ENCODE results near the gene KIR2DL4.
"Not testable (repeated sequence)": the region's sequence is repeated elsewhere in the genome, so short reads cannot be mapped to it uniquely, and the experiment has no call there.

The KIR2DL4 gene

DNA sequence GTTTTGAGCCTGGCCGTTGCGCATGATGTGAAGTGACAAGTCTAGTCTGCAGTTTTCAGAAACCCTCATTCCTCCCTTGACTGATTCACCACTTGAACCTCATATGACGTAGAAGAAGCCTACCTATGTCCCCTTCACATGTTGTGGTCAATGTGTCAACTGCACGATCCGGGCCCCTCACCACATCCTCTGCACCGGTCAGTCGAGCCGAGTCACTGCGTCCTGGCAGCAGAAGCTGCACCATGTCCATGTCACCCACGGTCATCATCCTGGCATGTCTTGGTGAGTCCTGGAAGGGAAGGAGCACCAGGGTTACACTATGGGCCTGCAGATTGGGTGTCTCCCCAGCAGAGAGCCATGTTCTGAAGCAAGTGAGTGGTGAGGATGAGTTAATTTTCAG, at the start of gene KIR2DL4:
Gene KIR2DL4, plus strand, starts transcription at position 201 of the 400 bp plus-strand sequence. Its CDS starts 42 bp downstream, at position 243.
- no peak for DNase-seq

DNA sequence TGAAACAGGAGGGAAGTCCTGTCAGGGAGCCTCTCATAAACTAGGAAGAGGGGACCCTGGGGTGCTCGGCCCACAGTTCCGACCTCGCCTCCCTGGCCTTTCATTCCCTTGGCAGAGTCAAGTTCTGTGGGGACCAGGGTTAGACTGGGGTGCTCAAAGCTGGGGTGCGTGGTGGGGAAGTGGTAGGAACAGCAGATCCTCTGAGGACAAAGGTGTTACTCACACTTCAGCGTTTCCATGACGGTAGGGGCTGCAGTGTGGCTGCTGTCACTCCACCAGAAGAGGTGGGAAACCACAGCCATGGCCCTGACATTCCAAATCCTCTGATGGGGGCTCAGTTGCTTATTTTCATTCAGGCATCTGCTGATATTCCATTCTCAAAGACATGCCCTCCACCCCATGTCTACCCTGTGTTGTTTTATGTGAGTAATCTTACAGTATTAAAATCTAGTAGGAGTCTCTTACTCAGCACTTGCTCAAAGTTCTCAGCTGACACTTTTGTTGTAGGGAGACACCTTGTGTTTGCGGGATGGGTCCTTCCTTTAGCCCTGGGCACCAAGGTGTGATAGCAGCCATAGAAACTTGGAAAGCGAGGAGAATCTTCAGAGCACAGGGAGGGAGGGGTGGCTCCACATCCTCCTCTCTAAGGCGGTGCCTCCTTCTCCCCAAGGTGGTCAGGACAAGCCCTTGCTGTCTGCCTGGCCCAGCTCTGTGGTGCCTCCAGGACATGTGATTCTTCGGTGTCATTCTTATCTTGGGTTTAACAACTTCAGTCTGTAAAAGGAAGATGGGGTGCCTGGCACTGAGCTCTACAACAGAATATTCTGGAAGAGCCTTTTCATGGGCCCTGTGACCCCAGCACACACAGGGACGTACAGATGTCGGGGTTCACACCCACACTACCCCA, 47.0 kb upstream of the KIR2DL4 start:
- DNase-seq, result not testable (repeated sequence)

DNA sequence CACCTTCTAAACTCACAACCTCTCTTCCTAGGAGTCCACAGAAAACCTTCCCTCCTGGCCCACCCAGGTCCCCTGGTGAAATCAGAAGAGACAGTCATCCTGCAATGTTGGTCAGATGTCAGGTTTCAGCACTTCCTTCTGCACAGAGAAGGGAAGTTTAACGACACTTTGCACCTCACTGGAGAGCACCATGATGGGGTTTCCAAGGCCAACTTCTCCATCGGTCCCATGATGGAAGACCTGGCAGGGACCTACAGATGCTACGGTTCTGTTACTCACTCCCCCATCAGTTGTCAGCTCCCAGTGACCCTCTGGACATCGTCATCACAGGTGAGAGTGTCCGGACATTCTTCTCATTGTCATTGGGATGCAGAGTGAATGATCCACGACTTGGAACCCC, 44.8 kb upstream of the KIR2DL4 start:
- DNase-seq, result not testable (repeated sequence)

DNA sequence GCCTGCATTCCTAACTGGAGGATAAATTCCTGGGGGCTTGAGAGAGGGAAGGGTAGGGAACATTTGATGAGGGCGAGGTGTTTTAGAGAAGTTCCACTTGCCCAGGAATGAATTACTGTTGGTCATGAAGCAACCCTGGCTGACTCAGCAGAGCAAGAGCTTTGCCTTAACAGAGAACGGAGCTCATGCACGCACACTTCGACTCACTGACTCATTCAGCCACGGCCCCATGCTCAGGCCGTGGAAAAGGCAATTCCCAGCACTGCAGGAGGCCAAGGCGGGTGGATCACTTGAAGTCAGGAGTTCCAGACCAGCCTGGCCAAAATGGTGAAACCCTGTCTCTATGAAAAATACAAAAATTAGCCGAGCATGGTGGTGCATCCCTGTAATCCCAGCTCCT, 39.2 kb upstream of the KIR2DL4 start:
- DNase-seq, result not testable (repeated sequence)

DNA sequence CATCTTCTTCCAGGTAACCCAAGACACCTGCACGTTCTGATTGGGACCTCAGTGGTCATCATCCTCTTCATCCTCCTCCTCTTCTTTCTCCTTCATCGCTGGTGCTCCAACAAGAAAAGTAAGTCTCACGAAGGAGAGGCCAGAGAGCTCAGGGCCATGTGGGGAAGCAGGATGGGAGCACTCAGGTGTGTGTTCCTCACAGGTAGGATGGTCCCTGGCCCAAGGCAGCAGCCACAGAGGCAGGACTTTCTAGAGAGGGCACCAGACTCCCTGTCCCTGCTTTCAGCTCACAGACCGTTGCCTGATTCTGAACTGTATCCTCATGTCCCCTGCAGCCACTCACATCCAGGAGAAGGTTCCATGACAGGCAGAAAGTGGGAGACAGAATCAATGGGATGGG, 36.9 kb upstream of the KIR2DL4 start:
- DNase-seq, result not testable (repeated sequence)

DNA sequence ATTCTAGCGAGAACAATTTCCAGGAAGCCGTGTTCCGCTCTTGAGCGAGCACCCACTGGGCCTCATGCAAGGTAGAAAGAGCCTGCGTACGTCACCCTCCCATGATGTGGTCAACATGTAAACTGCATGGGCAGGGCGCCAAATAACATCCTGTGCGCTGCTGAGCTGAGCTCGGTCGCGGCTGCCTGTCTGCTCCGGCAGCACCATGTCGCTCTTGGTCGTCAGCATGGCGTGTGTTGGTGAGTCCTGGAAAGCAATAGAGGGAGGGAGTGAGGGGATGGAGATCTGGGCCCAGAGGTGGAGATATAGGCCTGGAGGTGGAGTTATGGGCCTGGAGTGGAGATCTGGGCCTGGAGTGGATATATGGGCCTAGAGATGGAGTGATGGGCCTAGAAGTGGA, 33.8 kb upstream of the KIR2DL4 start, which contains the start of gene KIR2DL1:
Gene KIR2DL1, plus strand, starts transcription at position 148 of the 400 bp plus-strand sequence. Its CDS starts 58 bp downstream, at position 206.
- DNase-seq, result not testable (repeated sequence)

DNA sequence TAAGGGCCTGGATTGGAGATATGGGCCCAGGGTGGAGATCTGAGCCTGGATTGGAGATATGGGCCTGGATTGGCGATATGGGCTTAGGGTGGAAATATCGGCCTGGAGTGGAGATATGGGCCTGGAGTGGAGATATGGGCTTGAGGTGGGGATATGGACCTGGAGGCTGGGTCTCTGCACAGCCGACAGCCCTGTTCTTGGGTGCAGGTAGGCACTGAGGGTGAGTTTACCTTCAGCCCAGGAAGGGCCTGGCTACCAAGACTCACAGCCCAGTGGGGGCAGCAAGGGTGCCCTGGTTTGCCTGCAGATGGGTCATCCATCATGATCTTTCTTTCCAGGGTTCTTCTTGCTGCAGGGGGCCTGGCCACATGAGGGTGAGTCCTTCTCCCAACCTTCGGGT, 32.9 kb upstream of the KIR2DL4 start:
- not testable (repeated sequence) for DNase-seq

DNA sequence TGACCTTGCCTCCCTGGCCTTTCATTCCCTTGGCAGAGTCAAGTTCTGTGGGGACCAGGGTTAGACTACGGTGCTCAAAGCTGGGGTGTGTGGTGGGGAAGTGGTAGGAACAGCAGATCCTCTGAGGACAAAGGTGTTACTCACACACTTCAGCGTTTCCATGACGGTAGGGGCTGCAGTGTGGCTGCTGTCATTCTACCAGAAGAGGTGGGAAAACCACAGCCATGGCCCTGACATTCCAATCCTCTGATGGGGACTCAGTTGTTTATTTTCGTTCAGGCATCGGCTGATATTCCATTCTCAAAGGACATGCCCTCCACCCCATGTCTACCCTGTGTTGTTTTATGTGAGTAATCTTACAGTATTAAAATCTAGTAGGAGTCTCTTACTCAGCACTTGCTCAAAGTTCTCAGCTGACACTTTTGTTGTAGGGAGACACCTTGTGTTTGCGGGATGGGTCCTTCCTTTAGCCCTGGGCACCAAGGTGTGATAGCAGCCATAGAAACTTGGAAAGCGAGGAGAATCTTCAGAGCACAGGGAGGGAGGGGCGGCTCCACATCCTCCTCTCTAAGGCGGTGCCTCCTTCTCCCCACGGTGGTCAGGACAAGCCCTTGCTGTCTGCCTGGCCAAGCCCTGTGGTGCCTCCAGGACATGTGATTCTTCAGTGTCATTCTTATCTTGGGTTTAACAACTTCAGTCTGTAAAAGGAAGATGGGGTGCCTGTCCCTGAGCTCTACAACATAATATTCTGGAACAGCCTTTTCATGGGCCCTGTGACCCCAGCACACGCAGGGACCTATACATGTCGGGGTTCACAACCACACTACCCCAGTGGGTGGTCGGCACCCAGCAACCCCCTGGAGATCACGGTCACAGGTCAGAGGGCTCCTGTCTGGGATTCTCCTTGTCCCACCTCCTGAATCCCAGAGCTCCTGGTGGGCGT, 32.1 kb upstream of the KIR2DL4 start:
- not testable (repeated sequence) for DNase-seq

DNA sequence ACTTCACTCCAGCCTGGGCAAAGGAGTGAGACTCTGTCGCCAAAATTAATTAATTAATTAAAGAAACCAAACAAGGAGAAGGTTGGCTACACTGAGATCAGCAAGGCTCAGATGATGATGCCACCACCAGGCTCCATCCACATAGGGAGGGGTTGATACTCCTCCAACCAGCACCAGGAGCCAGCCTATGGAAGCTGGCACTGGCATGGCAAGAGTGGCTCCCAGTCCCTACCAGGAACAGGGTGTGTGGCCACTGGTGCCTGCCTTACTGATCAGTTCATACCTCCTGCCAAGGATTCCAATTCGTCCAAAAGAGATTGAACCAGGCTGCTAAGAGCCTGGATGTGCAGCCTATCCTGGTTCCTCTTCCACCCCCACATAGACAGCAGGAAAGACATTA, 30.7 kb upstream of the KIR2DL4 start:
- not testable (repeated sequence) for DNase-seq

DNA sequence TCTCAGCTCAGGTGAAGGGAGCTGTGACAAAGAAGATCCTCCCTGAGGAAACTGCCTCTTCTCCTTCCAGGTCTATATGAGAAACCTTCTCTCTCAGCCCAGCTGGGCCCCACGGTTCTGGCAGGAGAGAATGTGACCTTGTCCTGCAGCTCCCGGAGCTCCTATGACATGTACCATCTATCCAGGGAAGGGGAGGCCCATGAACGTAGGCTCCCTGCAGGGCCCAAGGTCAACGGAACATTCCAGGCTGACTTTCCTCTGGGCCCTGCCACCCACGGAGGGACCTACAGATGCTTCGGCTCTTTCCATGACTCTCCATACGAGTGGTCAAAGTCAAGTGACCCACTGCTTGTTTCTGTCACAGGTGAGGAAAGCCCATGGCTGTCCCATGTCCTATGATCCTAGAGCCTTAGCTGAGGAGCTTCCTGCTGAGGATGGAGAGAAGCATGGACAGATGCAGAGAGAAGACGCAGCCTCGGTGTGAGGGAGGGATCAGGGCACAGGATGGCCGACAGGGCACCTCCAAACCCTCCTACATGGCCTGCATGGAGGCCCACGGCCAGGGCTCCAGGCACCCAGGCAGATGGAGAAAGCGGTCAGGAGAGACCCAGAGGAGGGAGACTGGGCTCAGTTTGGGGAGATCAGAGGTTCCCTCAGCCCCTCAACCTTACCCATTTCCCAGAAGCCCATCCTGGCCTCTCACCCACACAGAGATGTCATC, 28.2 kb upstream of the KIR2DL4 start:
- DNase-seq, result not testable (repeated sequence)

DNA sequence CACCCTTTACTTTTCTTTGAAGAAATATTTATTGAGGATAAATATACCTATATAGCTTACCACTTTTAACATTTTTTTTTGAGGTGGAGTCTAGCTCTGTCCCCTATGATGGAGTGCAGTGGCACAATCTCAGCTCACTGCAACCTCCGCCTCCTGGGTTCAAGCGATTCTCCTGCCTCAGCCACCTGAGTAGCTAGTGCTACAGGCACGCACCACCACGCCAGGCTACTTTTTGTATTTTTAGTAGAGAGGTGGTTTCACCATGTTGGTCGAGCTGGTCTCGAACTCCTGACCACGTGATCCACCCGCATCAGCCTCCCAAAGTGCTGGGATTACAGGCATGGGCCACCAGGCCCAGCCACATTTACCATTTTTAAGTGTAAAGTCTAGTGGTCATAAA, 27.6 kb upstream of the KIR2DL4 start:
- DNase-seq, result not testable (repeated sequence)

DNA sequence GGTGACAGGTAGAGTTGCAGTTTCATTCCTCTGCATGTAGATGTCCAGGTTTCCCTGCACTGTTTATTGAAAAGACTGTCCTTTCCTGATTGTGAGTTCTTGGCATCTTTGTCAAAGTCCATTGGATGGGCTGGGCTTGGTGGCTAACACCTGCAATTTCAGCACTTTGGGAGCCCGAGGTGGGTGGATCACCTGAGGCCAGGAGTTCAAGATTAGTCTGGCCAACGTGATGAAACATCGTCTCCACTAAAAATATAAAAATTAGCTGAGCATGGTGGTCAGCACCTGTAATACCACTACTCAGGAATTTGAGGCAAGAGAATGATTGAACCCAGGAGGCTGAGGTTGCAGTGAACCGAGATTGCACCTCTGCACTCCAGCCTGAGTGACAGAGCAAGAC, 25.6 kb upstream of the KIR2DL4 start:
- DNase-seq, result not testable (repeated sequence)

DNA sequence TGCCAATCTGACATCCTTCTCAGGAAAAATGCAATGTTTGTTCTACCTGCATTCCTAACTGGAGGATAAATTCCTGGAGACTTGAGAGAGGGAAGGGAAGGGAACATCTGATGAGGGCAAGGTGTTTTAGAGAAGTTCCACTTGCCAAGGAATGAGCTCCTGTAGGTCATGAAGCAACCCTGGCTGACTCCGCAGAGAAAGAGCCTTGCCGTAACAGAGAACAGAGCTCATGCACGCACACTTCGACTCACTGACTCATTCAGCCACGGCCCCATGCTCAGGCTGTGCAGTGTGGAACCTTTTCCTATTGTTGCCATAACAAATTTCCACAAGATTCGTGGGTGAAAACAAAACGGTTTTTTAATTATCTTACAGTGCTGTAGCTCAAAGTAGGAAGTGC, 24.5 kb upstream of the KIR2DL4 start:
- DNase-seq, result not testable (repeated sequence)

DNA sequence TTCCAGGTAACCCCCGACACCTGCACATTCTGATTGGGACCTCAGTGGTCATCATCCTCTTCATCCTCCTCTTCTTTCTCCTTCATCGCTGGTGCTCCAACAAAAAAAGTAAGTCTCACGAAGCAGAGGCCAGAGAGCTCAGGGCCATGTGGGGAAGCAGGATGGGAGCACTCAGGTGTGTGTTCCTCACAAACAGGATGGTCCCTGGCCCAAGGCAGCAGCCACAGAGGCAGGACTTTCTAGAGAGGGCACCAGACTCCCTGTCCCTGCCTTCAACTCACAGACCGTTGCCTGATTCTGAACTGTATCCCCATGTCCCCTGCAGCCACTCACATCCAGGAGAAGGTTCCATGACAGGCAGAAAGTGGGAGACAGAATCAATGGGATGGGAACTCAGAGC, 20.5 kb upstream of the KIR2DL4 start:
- DNase-seq, result not testable (repeated sequence)

DNA sequence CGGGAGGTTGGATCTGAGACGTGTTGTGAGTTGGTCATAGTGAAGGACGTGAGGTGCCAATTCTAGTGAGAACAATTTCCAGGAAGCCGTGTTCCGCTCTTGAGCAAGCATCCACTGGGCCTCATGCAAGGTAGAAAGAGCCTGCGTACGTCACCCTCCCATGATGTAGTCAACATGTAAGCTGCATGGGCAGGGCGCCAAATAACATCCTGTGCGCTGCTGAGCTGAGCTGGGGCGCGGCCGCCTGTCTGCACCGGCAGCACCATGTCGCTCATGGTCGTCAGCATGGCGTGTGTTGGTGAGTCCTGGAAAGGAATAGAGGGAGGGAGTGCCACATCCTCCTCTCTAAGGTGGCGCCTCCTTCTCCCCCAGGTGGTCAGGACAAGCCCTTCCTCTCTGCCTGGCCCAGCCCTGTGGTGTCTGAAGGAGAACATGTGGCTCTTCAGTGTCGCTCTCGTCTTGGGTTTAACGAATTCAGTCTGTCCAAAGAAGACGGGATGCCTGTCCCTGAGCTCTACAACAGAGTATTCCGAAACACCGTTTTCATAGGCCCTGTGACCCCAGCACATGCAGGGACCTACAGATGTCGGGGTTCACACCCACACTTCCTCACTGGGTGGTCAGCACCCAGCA, 17.2 kb upstream of the KIR2DL4 start:
- not testable (repeated sequence) for DNase-seq

DNA sequence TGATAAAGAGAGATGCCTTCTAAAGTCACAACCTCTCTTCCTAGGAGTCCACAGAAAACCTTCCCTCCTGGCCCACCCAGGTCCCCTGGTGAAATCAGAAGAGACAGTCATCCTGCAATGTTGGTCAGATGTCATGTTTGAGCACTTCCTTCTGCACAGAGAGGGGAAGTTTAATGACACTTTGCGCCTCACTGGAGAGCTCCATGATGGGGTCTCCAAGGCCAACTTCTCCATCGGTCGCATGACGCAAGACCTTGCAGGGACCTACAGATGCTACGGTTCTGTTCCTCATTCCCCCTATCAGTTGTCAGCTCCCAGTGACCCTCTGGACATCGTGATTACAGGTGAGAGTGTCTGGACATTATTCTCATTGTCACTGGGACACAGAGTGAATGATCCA, 15.3 kb upstream of the KIR2DL4 start:
- DNase-seq, result not testable (repeated sequence)

DNA sequence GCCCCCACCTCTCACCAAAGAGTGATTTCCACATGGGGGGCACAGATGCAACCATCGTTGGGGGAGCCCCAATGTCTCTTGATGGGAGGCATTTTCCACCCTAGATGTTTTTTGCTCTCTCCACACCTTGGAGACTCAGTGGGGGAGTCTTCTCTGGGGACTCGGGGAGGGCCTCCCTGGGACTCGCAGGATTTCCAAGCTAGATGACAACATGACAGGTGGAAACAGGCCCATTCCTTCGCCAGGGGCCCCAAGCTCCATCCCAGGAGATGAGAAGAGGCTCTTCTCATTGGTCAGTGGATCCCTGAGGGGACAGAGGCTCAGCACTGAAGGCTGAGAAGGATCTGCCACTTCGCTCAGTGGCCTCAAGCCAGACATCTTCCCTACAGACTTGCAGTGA, 12.7 kb upstream of the KIR2DL4 start:
- no peak for DNase-seq

DNA sequence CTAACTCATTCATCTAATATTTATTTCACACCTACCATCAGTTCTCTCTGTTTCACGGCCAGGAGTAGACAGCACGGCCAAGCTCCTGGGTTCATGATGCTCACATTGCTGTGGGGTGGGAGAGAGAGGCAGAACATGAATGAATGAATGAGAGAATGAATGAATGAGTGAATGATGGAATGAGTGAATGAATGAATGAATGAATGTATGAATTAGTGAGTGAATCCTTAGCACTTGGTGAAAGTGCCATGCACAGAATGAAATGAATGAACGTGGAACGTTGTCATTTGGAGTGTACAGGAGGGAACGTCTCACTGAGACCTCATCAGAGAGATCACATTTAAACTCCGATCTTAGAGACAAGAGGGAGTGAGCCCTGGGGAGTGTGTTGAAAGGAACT, 11.9 kb upstream of the KIR2DL4 start:
- no peak for DNase-seq

DNA sequence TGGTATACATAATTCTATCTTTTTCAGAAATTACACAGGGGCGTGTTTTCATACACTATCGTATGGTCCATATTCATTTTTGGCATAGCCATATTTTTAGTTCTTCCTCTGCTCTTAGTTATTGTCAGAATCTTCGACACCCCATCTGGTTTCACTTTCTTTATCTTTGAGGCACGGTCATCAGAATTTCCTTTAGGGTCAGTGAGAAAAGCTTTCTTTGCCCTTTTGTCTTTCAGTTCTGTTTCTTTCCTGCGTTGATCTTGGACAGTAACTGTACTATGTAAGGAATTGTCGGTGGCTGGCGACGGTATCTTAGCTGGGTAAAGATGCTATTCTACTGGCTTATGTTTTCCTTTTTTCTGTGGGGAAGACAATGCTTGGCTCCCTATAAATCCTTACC, 10.6 kb upstream of the KIR2DL4 start:
- no peak for DNase-seq

DNA sequence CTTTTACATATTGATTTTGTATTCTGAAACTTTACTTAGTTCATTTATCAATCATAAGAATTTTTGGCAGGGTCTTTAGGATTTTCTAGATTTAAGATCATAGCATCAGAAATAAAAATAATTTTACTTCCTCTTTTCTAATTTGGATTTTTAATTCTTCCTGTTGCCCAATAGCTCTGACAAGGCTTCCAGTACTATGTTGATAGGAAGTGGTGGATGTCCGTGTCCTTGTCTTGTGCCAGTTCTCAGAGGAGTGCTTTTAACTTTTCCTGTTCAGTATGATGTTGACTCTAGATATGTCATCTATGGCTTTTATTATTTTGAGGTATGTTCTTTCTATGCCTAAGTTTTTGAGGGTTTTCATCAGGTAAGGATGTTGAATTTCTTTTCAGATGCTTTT, 7.7 kb upstream of the KIR2DL4 start:
- DNase-seq, result no peak

DNA sequence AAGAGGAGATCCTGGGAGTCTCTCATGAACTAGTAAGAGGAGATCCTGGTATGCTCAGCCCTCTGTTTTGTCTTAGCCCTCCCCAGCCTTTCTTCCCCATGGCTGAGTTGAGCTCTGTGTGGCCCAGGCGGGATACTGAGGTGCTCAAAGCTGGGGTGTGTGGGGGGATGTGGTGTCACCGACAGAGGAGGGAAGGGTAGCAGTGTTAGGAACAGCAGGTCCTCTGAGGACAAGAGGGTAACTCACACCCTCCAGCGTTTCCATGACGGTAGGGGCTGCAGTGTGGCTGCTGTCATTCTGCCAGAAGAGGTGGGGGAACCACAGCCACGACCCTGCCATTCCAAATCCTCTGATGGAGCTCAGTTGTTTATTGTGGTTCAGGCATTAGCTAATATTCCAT, 691 bp downstream of the KIR2DL4 start:
- no peak for DNase-seq

DNA sequence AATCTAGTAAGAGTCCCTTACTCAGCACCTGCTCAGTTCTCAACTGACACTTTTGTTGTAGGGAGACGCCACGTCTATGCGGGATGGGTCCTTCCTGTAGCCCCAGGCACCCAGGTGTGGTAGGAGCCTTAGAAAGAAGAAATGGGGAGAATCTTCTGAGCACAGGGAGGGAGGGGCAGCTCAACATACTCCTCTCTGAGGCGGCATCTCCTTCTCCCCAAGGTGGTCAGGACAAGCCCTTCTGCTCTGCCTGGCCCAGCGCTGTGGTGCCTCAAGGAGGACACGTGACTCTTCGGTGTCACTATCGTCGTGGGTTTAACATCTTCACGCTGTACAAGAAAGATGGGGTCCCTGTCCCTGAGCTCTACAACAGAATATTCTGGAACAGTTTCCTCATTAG, 1.2 kb downstream of the KIR2DL4 start:
- no peak for DNase-seq
